GM19452 (cell line): ENCODE measurements around the gene SLC4A4.

Experiments
- ATAC-seq: cut with Tn5 transposase; IDR thresholded peaks from one replicate; pipeline ENCODE4 v1.9.1; 2021; ENCODE audit not compliant: unreplicated experiment

SLC4A4 gene

GRCh38 chr4:71338846-71339593, at the start of gene SLC4A4:
Gene SLC4A4 (plus strand): TSS chr4:71339020.
- ATAC-seq = peak; percentile 100

GRCh38 chr4:71290074-71290473, 48.7 kb upstream of the SLC4A4 start:
- ATAC-seq = no peak

GRCh38 chr4:71290476-71290875, 48.3 kb upstream of the SLC4A4 start:
- no peak for ATAC-seq

- ATAC-seq = no peak
Observed at GRCh38 chr4:71292228-71292627, 46.6 kb upstream of the SLC4A4 start.

GRCh38 chr4:71293705-71294104, 45.1 kb upstream of the SLC4A4 start:
- no peak for ATAC-seq

GRCh38 chr4:71294301-71294700, 44.5 kb upstream of the SLC4A4 start:
- ATAC-seq = no peak

GRCh38 chr4:71296945-71297344, 41.9 kb upstream of the SLC4A4 start:
- no peak for ATAC-seq

GRCh38 chr4:71300362-71300761, 38.5 kb upstream of the SLC4A4 start:
- ATAC-seq = no peak

- ATAC-seq = no peak
Observed at GRCh38 chr4:71300964-71301363, 37.9 kb upstream of the SLC4A4 start.

- no peak for ATAC-seq
Observed at GRCh38 chr4:71303287-71303686, 35.5 kb upstream of the SLC4A4 start.

- ATAC-seq = no peak
Observed at GRCh38 chr4:71303850-71304249, 35.0 kb upstream of the SLC4A4 start.

- ATAC-seq = no peak
Observed at GRCh38 chr4:71304289-71304850, 34.5 kb upstream of the SLC4A4 start.

- no peak for ATAC-seq
Observed at GRCh38 chr4:71307729-71308128, 31.1 kb upstream of the SLC4A4 start.

- no peak for ATAC-seq
Observed at GRCh38 chr4:71322425-71322824, 16.4 kb upstream of the SLC4A4 start.

- ATAC-seq = no peak
Observed at GRCh38 chr4:71333368-71333767, 5.5 kb upstream of the SLC4A4 start.

- ATAC-seq = no peak
Observed at GRCh38 chr4:71333960-71334359, 4.9 kb upstream of the SLC4A4 start.

GRCh38 chr4:71334465-71334882, 4.3 kb upstream of the SLC4A4 start:
- no peak for ATAC-seq

- ATAC-seq = no peak
Observed at GRCh38 chr4:71343670-71344466, 5.0 kb downstream of the SLC4A4 start.

- ATAC-seq = no peak
Observed at GRCh38 chr4:71346710-71347109, 7.9 kb downstream of the SLC4A4 start.

GRCh38 chr4:71348586-71348985, 9.8 kb downstream of the SLC4A4 start:
- ATAC-seq = no peak

GRCh38 chr4:71355045-71355444, 16.2 kb downstream of the SLC4A4 start:
- no peak for ATAC-seq

GRCh38 chr4:71355971-71356370, 17.2 kb downstream of the SLC4A4 start:
- ATAC-seq = no peak
